HG03108 (cell line): Measurements from ENCODE around the gene RNF175.

ENCODE experiments used
- ATAC-seq: cut with Tn5 transposase; IDR thresholded peaks from one replicate; pipeline ENCODE4 v1.9.1; 2021; ENCODE audit warnings: moderate library complexity; ENCODE audit not compliant: unreplicated experiment

Gene RNF175

GRCh38 chr4:153759407-153760316 lies at the start of gene RNF175:
Gene RNF175 (minus strand): TSS chr4:153760024. CDS start chr4:153759862, 162 bp downstream.
- ATAC-seq: no peak

DNA sequence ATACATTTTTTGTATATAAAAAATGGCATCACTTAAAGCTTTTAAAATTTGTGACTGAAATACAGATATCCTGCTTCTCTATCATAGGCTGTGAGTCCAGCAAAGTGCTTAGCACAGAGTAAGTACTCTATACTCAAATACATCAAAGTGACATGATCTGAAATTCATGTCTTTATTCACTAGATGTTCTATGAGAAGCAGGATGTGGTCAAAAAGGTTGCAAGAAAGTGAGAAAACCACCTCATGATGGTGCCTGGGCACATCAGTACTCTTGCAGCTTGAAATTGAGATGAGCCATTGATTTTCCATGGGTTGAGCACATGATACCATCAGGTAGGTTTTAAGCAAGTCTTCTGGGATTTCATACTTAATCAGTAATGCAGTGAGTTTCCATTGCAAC lies 49.5 kb upstream of the RNF175 start:
- peak; percentile 56 for ATAC-seq

DNA sequence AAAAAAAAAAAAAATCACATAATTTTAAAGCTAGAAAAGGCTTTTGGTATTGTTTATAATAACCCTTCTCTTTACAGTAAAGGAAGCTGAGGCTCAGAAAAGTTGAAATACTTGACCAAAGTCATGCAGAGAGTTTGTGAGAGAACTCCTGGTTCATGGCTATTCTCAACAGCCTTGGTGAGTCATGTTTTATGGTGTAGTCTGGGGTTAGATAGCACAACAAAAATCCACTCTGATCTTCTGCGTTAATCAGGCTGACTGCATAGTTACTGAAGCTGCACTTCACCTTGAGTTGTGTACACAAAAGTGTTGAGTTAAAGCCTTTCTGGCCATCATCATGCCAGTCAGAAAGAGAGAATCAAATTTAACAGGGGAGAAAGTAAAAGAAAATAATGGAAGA lies 48.4 kb upstream of the RNF175 start:
- no peak for ATAC-seq

DNA sequence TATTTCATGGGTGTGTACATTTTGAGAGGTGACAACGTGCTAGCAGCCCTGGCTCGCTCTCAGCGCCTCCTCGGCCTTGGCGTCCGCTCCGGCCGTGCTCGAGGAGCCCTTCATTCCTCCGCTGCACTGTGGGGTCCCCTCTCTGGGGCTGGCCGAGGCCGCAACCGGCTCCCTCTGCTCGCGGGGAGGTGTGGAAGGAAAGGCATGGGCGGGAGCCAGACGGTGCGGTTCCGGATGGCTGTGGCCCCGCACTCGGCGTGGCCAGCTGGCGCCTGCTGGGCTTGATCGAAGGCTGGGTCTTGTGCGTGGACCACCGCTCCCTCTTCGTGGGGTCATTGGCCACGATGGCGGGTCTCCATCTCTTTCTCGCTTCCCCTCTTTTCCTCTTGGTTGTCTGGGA lies 46.2 kb upstream of the RNF175 start:
- ATAC-seq: no peak

DNA sequence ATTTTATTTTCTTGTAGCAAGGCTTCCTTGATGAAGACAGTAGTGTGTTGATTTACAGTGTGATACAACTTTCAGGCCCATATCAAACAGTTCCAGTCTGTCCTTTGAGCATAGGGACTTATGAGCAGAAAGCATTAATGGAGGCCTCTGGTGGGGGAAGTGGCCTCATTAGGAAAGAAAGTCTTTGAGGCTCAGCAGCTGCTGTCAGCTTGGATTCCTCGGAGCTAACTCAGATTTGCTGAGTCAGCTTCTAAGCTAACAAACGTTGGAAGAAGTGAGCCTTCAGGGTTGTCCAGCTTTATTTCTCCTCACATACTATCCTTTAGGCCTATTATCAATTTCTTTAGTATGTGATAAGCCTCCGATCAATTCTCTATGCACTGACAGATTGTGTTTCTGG lies 44.9 kb upstream of the RNF175 start:
- ATAC-seq: no peak

GRCh38 chr4:153799694-153800074 lies 39.9 kb upstream of the RNF175 start:
- no peak for ATAC-seq

DNA sequence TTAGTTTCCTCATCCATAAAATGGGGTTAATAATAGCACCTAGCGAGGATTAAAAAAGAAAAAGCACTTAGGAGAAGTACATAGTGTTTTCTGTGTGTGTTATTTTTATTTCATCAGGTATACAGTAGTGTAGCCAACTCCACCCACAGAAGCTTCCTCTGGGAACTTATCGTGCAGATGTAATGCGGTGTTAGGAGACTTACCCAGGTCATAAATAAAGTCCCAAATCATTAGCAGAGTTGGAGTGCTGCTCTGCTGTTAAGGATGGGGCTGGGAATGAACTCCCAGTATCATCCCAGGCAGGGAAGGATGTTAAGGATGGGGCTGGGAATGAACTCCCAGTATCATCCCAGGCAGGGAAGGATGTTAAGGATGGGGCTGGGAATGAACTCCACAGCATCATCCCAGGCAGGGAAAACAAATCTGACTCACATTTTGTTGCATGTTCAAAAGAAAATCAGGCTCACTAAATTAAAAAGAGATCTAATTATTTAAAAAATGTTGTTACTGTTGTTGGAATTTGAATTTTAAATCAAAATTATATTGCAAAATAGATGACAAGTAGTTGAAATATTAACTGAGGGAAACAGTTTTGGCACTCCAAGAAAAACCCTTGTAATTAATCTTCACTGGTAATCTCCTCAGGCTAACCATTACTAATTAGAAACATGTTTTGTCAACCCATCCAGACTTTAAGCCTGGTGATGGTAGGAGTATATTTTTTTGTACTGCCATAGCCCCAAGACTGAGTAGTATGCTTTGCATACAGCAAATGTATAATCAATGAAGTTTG lies 39.3 kb upstream of the RNF175 start:
- no peak for ATAC-seq

GRCh38 chr4:153798420-153798819 lies 38.6 kb upstream of the RNF175 start:
- ATAC-seq: no peak

- no peak for ATAC-seq
Observed at GRCh38 chr4:153794006-153794405, 34.2 kb upstream of the RNF175 start.

GRCh38 chr4:153792618-153793247 lies 32.9 kb upstream of the RNF175 start:
- no peak for ATAC-seq

GRCh38 chr4:153791746-153792617 lies 32.2 kb upstream of the RNF175 start:
- ATAC-seq: no peak

DNA sequence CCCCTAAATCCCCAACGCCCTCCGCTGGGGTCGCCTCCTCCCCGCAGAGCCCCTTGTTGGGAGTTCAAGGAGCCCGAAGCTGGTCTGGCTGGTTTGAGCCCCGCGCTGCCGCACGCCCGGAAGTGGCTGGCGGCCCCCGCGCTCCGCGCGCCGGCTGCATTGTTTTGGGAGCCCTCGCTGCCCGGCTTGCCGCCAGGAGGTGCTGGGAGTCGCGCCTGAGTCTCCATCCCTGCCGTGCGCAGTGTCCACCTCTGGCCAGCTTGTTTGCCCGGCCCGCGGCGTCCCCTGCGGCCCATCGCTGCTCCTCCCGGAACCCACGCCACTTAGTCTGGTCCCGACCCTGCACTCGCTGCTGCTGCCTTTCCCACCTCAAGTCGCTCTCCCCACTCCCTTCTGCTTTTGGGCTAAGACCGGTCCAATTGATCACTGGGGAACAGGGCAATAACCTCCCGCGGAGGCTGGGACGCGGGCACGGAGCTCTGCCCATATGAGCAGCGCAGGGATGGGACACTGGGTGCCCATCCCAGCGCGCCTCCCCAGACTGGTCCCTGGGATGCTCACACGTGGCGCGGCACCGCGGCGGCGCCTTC lies 31.2 kb upstream of the RNF175 start:
- ATAC-seq: no peak

DNA sequence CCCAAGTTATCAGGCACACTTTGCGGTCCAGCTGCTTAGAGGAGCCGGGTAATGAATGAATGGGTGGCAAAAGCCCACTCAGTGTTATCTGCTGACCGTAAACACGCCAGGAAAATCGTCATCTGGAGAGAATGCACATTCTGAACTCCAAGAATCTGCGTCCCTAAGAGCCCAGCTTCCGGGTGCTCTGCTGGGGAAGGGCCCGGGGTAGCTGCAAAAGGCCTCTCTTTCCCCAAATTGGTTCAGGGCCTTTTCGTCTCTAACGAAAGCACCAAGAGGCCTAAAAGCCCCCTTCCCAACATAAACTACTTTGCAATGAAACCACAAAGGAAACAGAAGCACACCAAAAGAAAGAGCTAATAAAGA lies 30.7 kb upstream of the RNF175 start:
- no peak for ATAC-seq

GRCh38 chr4:153789741-153790499 lies 30.1 kb upstream of the RNF175 start:
- no peak for ATAC-seq

GRCh38 chr4:153788413-153789276 lies 28.8 kb upstream of the RNF175 start, which contains the start of gene SFRP2:
Gene SFRP2 (minus strand): TSS chr4:153789083. CDS start chr4:153788835, 248 bp downstream.
- ATAC-seq: no peak

GRCh38 chr4:153788051-153788412 lies 28.2 kb upstream of the RNF175 start:
- no peak for ATAC-seq

GRCh38 chr4:153787575-153787974 lies 27.8 kb upstream of the RNF175 start:
- ATAC-seq: no peak

DNA sequence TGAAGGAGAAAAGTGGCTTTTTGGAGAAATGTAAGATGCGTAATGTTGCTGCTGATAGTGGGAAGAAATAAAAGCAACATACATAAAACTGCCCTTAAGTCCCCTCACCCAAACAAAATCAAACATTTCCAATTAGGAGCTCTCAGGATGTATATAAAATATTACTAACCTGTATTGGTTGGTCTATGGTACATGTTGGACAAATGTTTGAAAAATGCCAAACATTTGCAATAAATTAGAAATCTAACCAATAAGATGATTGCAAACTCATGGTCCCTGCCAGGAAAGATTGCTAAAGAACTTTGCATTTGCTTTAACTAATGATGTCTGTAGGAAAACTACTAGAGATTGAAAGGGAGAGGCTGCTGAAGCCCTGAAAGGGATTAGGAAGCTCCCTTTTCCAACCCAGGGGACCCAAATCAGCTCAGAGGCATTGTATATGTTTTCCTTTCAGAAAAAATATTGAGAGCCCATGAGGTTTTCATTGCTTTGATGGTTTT lies 27.3 kb upstream of the RNF175 start:
- no peak for ATAC-seq
